ENCODE measurements around the gene LSM4.

The LSM4 gene

DNA sequence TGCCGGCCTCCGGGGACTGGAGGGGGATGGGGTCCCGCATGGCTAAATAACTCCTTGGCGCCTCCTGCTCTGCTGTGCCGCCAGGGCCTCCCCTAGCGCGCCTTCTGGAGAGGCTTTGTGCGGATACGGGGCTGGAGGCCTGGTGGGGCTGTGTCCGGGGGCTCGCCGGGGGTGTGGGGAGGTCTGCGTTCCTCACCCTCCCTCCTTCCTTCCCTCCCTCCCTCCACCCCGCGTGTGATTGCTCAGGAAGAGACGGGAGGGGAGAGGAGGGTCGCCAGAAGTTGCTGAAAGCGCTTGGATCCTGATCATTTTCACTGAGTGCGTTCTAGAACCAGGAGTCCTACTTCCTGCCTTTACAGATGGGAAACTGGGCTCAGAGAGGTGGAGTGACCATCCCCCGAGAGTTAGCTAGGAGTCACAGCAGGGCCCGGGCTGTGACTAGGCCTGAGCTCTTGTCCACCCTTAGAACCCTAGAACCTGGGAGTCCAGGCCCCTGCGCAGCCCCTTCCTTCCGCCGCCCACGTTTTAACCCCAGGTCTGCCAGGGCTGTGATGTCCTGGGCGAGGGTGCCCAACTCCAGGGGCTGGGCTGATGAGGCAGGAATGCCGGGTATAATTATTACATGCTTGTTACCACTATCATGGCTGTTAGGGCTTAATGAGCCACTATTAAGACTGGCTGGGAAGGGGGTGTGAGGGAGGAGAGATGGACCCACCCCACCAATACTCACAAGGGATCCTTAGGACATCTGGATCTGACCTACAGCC, 40.7 kb downstream of the LSM4 start (continued):
- TF ChIP-seq ZNF24 (tag by site-specific recombination; IDR thresholded peaks at IDR 0.05) (no peak), ZNF747 (tag by site-specific recombination; IDR thresholded peaks at IDR 0.05) (no peak), ZNF558 (tag by site-specific recombination; IDR thresholded peaks at IDR 0.05) (no peak), ZXDB (tag by site-specific recombination; IDR thresholded peaks at IDR 0.05) (peak; percentile 99), ZNF544 (tag by site-specific recombination; IDR thresholded peaks at IDR 0.05) (no peak), ZNF169 (tag by site-specific recombination; IDR thresholded peaks at IDR 0.05) (no peak), PRDM1 (tag by site-specific recombination; IDR thresholded peaks at IDR 0.05) (no peak), ZNF600 (tag by site-specific recombination; IDR thresholded peaks at IDR 0.05) (peak; percentile 26; the same call in 1 of the 2 replicates), MZF1 (tag by site-specific recombination; IDR thresholded peaks at IDR 0.05; ENCODE audit: borderline replicate concordance) (no peak), GFI1B (tag by site-specific recombination; IDR thresholded peaks at IDR 0.05) (no peak), ZNF132 (tag by site-specific recombination; IDR thresholded peaks at IDR 0.05; ENCODE audit: borderline replicate concordance) (no peak), ZNF354C (tag by site-specific recombination; IDR thresholded peaks at IDR 0.05; ENCODE audit: borderline replicate concordance, low read depth) (no peak), ZSCAN30 (tag by site-specific recombination; IDR thresholded peaks at IDR 0.05) (no peak), ZNF223 (tag by site-specific recombination; IDR thresholded peaks at IDR 0.05) (no peak), ZBTB7A (tag by site-specific recombination; IDR thresholded peaks at IDR 0.05; ENCODE audit: low read depth) (no peak; the same call in 1 of the 2 replicates), ZNF146 (tag by site-specific recombination; IDR thresholded peaks at IDR 0.05) (no peak; the same call in 1 of the 2 replicates)
- TF ChIP-seq, protein P1, sequence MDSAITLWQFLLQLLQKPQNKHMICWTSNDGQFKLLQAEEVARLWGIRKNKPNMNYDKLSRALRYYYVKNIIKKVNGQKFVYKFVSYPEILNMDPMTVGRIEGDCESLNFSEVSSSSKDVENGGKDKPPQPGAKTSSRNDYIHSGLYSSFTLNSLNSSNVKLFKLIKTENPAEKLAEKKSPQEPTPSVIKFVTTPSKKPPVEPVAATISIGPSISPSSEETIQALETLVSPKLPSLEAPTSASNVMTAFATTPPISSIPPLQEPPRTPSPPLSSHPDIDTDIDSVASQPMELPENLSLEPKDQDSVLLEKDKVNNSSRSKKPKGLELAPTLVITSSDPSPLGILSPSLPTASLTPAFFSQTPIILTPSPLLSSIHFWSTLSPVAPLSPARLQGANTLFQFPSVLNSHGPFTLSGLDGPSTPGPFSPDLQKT (IDR thresholded peaks at IDR 0.05; ENCODE audit: borderline replicate concordance, low read depth, low read length): no peak
- TF ChIP-seq, protein P2, sequence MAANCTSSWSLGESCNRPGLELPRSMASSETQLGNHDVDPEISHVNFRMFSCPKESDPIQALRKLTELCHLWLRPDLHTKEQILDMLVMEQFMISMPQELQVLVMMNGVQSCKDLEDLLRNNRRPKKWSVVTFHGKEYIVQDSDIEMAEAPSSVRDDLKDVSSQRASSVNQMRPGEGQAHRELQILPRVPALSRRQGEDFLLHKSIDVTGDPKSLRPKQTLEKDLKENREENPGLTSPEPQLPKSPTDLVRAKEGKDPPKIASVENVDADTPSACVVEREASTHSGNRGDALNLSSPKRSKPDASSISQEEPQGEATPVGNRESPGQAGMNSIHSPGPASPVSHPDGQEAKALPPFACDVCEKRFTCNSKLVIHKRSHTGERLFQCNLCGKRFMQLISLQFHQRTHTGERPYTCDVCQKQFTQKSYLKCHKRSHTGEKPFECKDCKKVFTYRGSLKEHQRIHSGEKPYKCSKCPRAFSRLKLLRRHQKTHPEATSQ (tag by site-specific recombination; IDR thresholded peaks at IDR 0.05): 0 out of 2 replicates have a peak, but pooled peaks have one; percentile 18
- TF ChIP-seq, protein P3, sequence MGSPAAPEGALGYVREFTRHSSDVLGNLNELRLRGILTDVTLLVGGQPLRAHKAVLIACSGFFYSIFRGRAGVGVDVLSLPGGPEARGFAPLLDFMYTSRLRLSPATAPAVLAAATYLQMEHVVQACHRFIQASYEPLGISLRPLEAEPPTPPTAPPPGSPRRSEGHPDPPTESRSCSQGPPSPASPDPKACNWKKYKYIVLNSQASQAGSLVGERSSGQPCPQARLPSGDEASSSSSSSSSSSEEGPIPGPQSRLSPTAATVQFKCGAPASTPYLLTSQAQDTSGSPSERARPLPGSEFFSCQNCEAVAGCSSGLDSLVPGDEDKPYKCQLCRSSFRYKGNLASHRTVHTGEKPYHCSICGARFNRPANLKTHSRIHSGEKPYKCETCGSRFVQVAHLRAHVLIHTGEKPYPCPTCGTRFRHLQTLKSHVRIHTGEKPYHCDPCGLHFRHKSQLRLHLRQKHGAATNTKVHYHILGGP (tag by site-specific recombination; IDR thresholded peaks at IDR 0.05): no peak
- TF ChIP-seq, protein P4, sequence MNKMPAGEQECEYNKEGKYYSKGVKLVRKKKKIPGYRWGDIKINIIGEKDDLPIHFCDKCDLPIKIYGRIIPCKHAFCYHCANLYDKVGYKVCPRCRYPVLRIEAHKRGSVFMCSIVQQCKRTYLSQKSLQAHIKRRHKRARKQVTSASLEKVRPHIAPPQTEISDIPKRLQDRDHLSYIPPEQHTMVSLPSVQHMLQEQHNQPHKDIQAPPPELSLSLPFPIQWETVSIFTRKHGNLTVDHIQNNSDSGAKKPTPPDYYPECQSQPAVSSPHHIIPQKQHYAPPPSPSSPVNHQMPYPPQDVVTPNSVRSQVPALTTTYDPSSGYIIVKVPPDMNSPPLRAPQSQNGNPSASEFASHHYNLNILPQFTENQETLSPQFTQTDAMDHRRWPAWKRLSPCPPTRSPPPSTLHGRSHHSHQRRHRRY (tag by site-specific recombination; IDR thresholded peaks at IDR 0.05): no peak
- TF ChIP-seq, protein P5, sequence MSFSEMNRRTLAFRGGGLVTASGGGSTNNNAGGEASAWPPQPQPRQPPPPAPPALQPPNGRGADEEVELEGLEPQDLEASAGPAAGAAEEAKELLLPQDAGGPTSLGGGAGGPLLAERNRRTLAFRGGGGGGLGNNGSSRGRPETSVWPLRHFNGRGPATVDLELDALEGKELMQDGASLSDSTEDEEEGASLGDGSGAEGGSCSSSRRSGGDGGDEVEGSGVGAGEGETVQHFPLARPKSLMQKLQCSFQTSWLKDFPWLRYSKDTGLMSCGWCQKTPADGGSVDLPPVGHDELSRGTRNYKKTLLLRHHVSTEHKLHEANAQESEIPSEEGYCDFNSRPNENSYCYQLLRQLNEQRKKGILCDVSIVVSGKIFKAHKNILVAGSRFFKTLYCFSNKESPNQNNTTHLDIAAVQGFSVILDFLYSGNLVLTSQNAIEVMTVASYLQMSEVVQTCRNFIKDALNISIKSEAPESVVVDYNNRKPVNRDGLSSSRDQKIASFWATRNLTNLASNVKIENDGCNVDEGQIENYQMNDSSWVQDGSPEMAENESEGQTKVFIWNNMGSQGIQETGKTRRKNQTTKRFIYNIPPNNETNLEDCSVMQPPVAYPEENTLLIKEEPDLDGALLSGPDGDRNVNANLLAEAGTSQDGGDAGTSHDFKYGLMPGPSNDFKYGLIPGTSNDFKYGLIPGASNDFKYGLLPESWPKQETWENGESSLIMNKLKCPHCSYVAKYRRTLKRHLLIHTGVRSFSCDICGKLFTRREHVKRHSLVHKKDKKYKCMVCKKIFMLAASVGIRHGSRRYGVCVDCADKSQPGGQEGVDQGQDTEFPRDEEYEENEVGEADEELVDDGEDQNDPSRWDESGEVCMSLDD (tag by site-specific recombination; IDR thresholded peaks at IDR 0.05): no peak
- TF ChIP-seq, protein P6, sequence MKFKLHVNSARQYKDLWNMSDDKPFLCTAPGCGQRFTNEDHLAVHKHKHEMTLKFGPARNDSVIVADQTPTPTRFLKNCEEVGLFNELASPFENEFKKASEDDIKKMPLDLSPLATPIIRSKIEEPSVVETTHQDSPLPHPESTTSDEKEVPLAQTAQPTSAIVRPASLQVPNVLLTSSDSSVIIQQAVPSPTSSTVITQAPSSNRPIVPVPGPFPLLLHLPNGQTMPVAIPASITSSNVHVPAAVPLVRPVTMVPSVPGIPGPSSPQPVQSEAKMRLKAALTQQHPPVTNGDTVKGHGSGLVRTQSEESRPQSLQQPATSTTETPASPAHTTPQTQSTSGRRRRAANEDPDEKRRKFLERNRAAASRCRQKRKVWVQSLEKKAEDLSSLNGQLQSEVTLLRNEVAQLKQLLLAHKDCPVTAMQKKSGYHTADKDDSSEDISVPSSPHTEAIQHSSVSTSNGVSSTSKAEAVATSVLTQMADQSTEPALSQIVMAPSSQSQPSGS (tag by site-specific recombination; IDR thresholded peaks at IDR 0.05; ENCODE audit: low read depth): no peak
- TF ChIP-seq, protein P7, sequence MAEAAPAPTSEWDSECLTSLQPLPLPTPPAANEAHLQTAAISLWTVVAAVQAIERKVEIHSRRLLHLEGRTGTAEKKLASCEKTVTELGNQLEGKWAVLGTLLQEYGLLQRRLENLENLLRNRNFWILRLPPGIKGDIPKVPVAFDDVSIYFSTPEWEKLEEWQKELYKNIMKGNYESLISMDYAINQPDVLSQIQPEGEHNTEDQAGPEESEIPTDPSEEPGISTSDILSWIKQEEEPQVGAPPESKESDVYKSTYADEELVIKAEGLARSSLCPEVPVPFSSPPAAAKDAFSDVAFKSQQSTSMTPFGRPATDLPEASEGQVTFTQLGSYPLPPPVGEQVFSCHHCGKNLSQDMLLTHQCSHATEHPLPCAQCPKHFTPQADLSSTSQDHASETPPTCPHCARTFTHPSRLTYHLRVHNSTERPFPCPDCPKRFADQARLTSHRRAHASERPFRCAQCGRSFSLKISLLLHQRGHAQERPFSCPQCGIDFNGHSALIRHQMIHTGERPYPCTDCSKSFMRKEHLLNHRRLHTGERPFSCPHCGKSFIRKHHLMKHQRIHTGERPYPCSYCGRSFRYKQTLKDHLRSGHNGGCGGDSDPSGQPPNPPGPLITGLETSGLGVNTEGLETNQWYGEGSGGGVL (tag by site-specific recombination; IDR thresholded peaks at IDR 0.05): peak; percentile 92
- TF ChIP-seq, protein P8, sequence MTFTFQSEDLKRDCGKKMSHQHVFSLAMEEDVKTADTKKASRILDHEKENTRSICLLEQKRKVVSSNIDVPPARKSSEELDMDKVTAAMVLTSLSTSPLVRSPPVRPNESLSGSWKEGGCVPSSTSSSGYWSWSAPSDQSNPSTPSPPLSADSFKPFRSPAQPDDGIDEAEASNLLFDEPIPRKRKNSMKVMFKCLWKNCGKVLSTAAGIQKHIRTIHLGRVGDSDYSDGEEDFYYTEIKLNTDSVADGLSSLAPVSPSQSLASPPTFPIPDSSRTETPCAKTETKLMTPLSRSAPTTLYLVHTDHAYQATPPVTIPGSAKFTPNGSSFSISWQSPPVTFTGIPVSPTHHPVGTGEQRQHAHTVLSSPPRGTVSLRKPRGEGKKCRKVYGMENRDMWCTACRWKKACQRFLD (tag by site-specific recombination; IDR thresholded peaks at IDR 0.05): no peak
